ENCODE measurements around the gene NDUFS8.
A peak's percentile ranks its signal among the peaks of the same experiment; 100 is the strongest.

The NDUFS8 gene

DNA sequence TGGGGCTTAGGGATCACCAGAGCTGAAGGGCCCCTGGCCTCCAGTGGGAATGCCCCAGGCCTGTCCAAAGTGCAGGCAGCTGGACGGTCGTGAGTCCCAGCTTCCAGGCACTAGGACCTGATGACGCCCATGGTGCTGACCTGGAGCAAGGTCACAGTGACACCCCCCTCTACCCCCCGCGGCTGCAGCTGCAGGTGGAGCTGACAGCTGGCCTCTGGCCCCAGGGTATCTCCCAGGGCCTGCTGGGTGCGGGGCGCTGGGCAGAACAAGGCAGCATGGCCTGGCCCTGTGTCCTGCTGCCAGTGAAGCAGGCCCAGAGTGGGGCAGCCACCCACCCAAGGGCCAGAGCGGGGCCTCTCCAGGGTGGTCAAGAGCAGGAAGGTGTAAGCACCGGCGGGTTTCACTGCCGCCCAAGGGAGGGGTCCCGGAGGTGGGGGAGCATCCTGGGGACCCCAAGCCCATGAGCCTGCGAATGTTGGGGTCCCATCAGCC lies 7.8 kb downstream of the NDUFS8 start:
- DNase-seq = no peak

DNA sequence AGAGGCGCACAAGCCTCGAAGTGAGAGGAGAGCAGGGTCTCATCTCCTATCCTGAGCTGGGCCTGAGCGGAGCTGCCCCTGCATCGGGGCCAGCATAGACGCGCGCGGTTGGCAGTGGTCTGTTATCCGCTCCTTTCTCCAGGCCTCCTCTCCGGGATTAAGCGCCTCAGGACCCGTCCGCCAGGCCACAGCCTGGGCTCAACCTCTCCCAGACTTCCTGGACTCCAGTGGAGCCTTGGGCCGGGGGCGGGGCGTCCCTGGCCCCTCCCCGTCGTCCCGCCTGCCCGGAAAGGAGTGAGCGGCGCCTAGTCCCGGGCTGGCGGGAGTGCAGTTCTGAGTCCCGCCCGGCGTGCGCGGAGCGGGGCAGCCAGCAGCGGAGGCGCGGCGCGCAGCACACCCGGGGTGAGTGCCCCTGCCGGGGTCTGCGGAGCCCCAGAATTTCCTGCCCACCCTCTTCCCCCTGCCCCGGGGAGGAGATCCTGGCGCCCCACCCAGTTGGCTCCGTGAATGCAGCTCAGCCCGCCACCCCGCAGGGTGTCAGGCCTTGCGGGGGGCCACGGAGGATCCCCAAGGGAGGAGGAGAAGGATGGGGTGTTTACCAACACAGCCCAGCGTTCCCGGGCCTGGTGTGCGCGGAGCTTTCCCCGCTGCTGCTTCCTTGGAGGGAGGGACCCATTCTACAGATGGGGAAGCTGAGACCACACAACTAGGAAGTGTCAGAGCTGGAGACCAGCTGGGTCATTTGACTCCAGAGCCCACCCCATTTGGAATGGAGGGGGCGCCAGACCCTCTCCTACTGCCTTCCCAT lies 8.4 kb downstream of the NDUFS8 start, which contains the start of gene TCIRG1:
TSS of gene TCIRG1 (plus strand) at position 308 of the 808 bp plus-strand sequence. CDS start 2,247 bp downstream, outside the sequence.
- peak; percentile 64 for DNase-seq

DNA sequence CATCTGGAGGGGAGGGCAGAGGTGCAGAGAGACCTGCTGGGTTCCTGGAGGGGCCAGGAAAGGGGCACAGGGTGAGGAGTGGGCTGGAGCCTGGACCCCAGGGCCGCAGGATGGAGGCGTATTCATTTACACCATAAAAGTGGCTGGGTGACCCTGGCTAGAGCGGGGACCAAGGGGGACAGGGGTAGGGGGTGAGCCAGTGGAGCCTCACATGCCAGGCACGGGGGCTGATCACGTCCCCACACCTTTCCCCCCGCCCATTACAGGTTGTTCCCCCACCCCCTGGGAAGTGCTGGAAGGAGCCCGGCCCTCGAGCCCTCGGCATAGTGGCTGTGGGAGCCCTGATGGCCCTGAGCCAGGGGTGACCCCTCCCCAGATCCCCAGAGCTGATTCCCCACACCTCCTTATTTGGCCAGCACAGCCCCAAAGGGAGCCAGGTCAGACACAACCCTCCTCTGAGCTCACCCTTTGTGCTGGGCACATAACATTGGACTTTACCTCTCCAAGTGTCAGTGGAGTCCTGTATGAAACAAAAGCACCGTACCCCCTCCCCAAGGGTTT lies 9.1 kb downstream of the NDUFS8 start:
- DNase-seq = no peak

DNA sequence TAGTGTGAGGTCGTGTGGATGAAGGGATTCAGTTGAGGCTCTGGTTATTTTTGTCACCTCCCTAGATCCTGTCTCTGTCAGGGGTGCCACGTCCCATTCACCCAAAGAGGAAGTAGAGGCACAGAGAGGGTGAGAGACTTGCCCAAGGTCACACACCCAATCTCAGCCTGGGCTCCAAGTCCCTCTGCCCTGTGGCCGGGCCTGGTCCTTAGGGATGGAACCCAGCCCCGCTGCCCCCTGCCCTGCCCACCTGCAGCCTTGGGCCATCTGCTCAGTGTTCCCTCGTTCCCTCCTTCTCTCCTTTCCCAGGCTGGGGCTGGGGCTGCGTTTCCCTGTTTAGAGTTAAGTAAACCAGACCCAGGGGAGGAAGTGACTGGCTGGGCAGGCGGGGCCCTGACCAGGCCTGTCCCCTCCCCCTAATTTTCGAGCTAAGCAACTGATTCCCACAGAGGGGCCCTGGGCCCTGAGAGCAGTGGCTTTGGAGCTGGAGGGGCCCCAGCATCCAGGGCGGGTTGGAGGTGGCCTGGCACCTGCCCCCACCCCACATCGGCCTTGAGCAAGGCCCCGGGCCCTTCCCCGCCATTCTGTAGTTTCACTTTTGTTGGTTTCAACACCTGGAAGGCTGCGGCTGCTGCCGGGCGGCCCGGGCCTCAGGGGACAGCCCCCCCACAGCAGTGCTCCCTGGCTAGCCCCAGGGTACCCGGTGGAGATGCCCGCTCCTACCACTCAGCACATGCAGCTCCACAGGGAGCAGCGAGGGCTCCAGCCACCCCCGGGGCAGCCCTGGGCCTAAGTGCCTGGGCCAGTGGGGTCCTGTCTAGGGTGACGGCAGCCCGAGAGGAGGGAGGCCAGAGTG lies 9.8 kb downstream of the NDUFS8 start:
- peak; percentile 38 for DNase-seq

DNA sequence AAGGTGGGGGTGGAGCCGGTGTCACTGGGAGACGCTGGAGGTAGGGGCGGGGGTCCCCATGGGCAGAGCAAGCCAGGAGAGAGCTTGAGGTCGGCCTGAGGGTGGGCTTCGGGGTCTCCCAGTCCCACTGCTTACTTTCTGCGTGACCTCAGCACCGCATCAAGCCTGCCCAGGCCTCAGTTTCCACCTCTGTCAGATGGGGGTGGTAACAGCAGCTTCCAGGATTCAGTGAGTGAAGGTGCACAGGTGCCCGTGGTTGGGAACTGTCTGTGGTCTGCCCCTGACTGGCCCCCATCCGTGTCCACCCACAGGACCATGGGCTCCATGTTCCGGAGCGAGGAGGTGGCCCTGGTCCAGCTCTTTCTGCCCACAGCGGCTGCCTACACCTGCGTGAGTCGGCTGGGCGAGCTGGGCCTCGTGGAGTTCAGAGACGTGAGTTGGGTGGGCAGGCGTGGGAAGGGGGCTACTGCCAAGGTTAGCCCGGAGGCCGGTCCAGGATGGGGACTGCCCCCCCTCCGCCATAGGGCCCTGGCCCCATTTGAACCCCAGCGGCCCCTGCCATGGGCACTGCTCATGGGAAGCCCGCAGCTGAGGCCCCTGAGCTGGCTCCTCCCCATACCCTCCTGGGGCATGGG lies 10.6 kb downstream of the NDUFS8 start:
- no peak for DNase-seq

DNA sequence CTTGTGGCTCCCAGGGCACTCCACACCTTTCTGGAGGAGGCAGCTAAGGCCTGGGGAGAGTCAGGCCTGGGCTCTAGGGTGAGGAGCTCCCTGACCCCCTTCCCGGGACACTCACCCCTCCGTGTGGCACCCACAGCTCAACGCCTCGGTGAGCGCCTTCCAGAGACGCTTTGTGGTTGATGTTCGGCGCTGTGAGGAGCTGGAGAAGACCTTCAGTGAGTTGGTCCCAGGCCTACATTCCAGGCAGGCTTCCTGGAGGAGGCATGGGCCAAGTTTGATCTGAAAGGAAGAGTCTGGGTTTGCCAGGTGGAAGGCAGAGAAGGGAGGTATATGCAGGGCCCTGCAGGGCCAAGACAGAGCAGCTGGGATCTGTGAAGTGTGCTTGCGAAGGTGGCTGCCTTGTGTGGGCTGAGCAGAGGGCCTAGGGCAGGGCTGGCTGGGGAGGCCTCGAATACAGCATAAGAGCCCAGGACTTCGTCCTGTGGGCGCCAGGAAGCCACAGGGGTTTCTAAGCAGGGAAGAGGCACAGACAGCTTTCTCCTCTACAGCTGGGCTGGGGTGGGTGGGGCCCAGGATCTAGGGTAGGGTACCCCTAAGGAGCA lies 11.2 kb downstream of the NDUFS8 start:
- DNase-seq = no peak

DNA sequence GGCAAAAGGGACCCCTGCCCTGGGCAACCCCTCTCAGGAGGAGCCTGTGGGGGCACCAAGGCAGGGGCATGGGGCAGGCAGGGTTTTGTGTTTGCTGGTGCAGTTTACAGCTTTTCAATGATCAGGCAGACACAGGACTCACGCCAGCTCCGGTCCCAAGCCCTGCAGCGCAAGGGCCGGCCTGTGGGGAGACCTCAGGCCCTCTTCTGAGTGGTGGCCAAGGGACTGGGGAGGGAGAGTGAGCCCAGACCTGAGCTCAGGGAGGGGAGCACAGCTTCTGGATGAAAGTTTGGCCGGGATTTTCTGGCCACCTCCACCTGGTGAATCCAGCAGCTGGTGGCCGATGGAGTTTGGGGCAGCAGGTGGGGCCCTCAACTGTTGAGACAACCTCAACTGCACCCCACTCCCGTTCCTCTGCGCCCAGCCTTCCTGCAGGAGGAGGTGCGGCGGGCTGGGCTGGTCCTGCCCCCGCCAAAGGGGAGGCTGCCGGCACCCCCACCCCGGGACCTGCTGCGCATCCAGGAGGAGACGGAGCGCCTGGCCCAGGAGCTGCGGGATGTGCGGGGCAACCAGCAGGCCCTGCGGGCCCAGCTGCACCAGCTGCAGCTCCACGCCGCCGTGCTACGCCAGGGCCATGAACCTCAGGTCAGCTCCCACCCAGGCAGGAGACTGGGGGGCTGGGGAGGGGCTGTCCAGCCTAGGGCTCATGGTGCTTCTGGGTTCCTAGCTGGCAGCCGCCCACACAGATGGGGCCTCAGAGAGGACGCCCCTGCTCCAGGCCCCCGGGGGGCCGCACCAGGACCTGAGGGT lies 11.9 kb downstream of the NDUFS8 start:
- DNase-seq = no peak

DNA sequence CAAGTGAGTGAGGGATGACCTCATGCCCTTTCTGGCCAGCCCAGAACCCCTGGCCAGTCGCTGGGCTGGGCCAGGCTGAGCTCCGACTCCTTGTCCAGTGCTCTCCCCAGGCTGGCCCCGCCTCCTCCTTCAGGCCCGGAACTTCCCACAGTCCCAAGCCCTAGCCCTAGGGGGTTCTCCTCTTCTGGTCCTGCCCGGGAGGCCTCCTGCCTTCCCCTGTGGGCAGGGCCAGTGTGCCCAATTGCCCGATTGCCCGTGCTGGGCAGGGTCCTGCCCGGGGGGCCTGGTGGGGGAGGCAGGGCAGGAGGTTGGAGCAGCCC lies 12.5 kb downstream of the NDUFS8 start:
- DNase-seq = no peak

DNA sequence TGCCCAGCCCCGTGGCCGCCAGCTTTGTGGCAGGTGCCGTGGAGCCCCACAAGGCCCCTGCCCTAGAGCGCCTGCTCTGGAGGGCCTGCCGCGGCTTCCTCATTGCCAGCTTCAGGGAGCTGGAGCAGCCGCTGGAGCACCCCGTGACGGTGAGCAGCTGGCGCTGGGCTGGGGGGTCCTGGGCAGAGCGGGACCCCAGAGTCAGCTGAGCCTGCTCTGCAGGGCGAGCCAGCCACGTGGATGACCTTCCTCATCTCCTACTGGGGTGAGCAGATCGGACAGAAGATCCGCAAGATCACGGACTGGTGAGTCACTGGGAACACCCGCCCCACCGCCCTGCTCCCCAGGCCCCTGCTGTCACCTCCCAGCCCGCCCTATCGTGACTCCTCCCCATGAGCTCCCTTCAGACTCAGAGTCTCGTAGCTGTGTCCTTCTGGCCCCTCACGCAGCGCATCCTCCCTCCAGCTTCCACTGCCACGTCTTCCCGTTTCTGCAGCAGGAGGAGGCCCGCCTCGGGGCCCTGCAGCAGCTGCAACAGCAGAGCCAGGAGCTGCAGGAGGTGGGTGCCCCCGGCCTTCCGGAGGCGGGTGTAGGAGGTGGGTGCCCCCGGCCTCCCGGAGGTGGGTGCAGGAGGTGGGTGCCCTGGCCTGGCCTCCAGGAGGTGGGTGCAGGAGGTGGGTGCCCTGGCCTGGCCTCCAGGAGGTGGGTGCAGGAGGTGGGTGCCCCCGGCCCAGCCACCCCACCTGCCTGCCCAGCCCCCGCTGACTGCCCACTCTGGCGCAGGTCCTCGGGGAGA lies 13.1 kb downstream of the NDUFS8 start:
- DNase-seq = no peak

DNA sequence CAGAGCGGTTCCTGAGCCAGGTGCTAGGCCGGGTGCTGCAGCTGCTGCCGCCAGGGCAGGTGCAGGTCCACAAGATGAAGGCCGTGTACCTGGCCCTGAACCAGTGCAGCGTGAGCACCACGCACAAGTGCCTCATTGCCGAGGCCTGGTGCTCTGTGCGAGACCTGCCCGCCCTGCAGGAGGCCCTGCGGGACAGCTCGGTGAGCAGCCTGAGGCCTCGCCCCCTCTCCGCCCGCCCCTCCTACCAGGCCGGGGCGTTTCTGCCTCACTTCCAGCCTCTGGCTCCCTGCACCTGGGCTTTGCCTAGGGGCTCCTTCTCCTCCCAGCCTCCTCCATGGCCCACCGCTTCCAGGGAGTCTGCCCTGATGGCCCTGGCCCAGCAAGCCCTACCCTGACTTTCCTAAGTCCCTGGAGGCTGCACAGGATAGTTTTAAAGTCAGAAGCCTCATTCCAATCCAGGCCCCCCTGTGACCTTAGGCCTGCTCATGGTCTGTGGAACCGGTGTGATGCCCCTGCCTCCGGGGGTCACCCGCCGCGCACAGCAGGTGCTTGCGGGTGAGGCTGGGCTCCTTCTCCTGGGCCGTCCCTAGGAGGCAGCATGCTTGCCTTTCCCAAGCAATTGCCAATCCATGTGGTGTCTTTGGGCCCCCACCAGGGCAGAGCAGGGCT lies 13.8 kb downstream of the NDUFS8 start:
- DNase-seq = no peak

DNA sequence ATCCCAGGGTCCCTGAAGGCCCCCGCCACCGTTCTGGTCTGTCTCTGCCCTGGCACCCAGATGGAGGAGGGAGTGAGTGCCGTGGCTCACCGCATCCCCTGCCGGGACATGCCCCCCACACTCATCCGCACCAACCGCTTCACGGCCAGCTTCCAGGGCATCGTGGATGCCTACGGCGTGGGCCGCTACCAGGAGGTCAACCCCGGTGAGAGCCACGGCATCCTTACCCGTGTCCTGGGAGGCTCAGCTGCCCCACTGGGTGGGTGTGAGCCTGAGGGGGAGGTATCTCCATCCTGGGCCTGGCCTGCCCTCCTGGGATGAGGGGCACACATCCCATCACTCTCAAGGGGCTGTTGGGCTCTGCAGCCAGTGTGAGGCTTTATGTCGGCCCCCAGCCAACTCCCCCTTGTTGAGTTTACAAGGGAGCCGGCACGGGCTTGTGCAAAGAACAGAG lies 14.4 kb downstream of the NDUFS8 start:
- DNase-seq = no peak

DNA sequence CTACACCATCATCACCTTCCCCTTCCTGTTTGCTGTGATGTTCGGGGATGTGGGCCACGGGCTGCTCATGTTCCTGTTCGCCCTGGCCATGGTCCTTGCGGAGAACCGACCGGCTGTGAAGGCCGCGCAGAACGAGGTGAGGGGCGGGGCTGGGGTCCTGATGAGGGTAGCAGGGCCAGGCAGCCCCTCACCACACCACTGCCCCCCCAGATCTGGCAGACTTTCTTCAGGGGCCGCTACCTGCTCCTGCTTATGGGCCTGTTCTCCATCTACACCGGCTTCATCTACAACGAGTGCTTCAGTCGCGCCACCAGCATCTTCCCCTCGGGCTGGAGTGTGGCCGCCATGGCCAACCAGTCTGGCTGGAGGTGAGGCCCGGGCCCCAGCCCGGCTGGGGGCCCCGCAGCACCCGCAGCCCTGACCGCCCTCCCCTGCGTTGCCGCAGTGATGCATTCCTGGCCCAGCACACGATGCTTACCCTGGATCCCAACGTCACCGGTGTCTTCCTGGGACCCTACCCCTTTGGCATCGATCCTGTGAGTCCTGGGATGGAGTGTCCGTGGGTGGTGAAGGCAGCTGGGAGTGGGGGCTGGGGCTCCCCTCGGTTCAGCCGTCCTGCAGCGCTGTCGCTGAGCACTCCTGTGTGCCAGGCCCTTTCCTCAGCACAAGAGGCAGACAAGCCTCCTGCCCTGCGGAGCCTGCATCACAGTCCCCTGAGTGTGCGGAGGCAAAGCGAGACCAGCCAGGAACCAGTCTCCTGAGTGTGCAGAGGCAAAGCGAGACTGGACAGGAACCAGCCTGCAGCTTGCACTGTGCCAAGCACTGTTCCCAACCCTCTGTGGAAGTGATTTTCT lies 17.2 kb downstream of the NDUFS8 start:
- DNase-seq = no peak

DNA sequence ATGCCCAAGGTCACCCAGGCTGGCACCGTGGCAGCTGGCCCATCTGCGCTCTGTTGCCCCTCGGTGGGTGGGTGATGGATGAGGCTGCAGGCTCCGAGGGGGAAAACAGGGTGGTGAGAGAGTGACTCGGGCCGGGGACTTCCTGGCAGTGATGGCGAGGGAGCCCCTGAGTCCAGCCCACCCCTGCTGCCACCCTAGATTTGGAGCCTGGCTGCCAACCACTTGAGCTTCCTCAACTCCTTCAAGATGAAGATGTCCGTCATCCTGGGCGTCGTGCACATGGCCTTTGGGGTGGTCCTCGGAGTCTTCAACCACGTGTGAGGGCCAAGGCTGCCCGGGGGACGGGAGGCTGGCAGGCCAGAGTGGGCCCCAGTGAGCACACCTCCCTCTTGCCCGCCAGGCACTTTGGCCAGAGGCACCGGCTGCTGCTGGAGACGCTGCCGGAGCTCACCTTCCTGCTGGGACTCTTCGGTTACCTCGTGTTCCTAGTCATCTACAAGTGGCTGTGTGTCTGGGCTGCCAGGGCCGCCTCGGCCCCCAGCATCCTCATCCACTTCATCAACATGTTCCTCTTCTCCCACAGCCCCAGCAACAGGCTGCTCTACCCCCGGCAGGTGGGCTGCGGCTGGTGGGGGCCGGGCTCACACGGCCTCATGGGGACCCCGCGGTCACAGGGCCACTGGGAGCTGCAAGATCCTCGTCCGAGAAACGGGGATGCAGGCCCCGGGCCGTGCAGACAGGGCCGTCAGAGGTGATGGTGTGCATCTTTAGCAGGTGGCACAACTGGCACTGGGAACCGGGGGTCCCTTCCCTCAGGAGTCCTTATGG lies 18.4 kb downstream of the NDUFS8 start:
- no peak for DNase-seq

DNA sequence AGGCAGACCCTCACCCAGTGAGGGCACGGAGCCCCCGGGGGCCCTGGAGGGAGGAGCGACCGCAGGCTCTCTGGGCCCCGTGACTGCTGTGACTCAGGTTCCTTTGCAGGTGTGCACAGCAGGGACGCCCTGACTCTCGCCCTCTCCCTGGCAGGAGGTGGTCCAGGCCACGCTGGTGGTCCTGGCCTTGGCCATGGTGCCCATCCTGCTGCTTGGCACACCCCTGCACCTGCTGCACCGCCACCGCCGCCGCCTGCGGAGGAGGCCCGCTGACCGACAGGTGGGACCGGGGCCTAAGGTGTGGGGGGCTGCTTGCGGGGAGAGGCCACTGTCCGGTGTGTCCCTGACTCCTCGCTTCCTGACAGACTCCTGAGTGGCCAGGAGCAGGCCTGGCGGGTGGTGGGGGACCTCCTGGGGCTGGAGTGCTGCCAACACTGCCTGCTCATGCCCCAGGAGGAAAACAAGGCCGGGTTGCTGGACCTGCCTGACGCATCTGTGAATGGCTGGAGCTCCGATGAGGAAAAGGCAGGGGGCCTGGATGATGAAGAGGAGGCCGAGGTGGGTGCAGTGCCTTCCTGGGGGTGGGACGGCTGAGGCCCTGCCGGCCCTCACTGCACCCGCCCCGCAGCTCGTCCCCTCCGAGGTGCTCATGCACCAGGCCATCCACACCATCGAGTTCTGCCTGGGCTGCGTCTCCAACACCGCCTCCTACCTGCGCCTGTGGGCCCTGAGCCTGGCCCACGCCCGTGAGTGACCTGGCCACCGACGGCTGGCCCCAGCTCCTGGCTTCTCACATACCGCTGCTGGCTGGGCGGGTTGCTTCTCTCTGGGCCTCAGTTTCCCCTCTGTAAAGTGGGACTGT lies 19.3 kb downstream of the NDUFS8 start:
- DNase-seq = no peak

DNA sequence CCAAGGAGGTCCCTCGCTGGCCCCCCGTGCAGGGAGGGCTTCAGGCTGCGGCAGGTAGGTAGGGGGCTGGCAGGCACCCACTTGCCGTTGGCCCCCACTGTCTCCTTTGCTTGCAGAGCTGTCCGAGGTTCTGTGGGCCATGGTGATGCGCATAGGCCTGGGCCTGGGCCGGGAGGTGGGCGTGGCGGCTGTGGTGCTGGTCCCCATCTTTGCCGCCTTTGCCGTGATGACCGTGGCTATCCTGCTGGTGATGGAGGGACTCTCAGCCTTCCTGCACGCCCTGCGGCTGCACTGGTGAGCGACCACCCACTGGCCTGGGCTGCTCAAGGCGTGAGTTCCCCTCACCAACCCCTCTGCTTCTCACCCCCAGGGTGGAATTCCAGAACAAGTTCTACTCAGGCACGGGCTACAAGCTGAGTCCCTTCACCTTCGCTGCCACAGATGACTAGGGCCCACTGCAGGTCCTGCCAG lies 19.9 kb downstream of the NDUFS8 start:
- no peak for DNase-seq

DNA sequence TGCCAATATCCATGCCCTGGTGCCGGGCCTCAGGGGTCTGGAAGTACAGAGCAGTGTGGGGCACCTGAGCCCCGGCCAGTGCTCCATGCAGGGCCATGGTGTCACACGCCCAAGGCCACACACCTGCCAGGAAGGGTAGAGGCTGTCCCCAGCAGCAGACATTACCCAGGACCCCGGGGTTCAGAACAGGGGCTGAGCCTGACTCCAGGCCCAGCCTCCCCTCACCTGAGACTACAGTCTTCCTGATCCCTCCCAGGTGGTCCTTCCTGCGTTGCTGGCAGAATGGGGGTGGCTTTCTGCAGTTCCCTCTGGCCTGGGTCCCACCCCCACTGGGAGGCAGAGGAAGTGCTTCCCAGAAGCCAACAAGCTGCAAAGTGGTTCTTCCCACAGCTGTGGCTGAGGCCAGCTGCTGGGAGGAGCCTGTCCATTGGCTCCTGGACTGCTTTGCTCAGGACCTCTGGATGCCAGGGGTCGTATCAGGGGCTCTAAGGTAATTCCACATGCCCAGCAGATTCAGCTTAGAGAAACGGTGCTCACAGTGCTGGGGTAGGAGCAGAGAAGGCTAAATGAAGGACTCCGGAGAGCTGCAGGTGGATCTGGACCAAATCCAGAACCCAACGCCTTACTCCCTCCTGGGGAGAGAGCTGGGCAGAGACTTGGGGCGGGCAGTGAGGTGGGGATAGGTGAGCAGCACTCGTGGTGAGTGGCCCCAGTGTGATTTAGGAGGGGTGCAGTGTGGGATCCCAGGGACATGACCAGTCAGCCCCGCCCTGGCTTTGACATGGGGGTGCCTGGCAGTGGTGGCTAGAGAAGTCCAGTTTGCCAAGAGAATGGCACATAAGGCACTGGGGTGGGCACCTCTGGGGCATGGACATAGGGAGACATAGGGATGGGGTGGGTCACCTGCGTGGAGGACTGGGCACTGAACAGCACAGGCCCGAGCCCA lies 21.0 kb downstream of the NDUFS8 start:
- no peak for DNase-seq

Data from stimulated activated CD4-positive, alpha-beta T cell treated with anti-CD3 and anti-CD28 coated beads, Interleukin-12 subunit alpha, Interleukin-12 subunit beta, amount 100 ng/mL, for 4 hours (primary cell).